K562 (cell line): Measurements from ENCODE around the gene GALNT9. TPM values are rescaled to one million over a fixed set of nuclear protein-coding genes. Genes with fewer than 3 reads are reported as not detected.

Experiments
- ATAC-seq: fragments of 200-7000 bp; cut with Tn5 transposase; 3 replicates; pipeline ENCODE4 v1.9.1; 2020; ENCODE audit warnings: moderate library complexity
- BruUV-seq: library from RNA; stranded (reverse); fragments of 400-500 nt; replicated peaks from 2 replicates; lab custom pipeline; 2021; lab: Mats Ljungman, UMichigan
- CTCF ChIA-PET: fragments of 300-600 bp; formaldehyde crosslinking; extraction: SDS; loops from one replicate; lab custom pipeline; 2021; ENCODE audit warnings: low intra/inter-chr PET ratio; lab: Yijun Ruan, JAX
- POLR2A ChIA-PET: fragments of 300-600, 350-650 bp; sonication (Branson Sonifier 250); formaldehyde crosslinking; extraction: SDS; loops from one replicate; lab custom pipeline; 2021; ENCODE audit warnings: antibody characterized with exemption, inconsistent platforms; lab: Yijun Ruan, JAX
- DNase-seq, 4 experiments: peaks; one replicate each; pipeline versions ENCODE4 v3.0.0 to v3.0.0-alpha.2; 2011 to 2018; ENCODE audit warnings: low spot score in 3 of 4, mixed read lengths in 3 of 4; ENCODE audit errors: extremely low read depth in 1 of 4
- FAIRE-seq: peaks from 2 replicates; lab custom pipeline; 2011; peaks lifted over from hg19 to GRCh38; lab: Jason Lieb, UNC
- H2AFZ ChIP-seq: 2 replicates; pipeline ENCODE4 v1.6.0; 2011; ENCODE audit warnings: low read depth, low read length, control low read depth, inconsistent platforms
- H3K27ac ChIP-seq: fragments of 200-600 bp; 3 replicates; pipeline ENCODE4 v1.8.0; 2011; ENCODE audit warnings: low read depth, mild to moderate bottlenecking, control low read depth, inconsistent platforms, low read length, moderate library complexity, mixed read lengths; ENCODE audit errors: extremely low read depth
- H3K27me3 ChIP-seq, 2 experiments: fragments of 300-600 bp in 1 of 2; 2 replicates in 1 of 2; 3 replicates in 1 of 2; pipeline versions ENCODE4 v1.6.0 to v1.8.0; 2011; ENCODE audit warnings: inconsistent platforms in 2 of 2, low read length in 2 of 2, mild to moderate bottlenecking in 1 of 2, mixed read lengths in 1 of 2, moderate library complexity in 1 of 2; ENCODE audit not compliant: control insufficient read depth in 2 of 2, insufficient read depth in 2 of 2
- H3K36me3 ChIP-seq: fragments of 300-600 bp; 3 replicates; pipeline ENCODE4 v1.8.0; 2011; ENCODE audit warnings: mild to moderate bottlenecking, low read length, inconsistent platforms; ENCODE audit not compliant: control insufficient read depth, insufficient read depth
- H3K4me1 ChIP-seq, 2 experiments: fragments of 200-600 bp in 1 of 2; replicated peaks in 1 of 2; 2 replicates in 1 of 2; 3 replicates in 1 of 2; pipeline versions ENCODE4 v1.5.1 to v1.8.0; 2011; ENCODE audit warnings: inconsistent platforms in 2 of 2, low read length in 2 of 2, mild to moderate bottlenecking in 1 of 2, mixed read lengths in 1 of 2, moderate library complexity in 1 of 2; ENCODE audit not compliant: control insufficient read depth in 2 of 2, insufficient read depth in 2 of 2
- H3K4me2 ChIP-seq: 2 replicates; pipeline ENCODE4 v1.6.1; 2011; ENCODE audit warnings: low read length, control low read depth, inconsistent platforms, mixed read lengths; ENCODE audit not compliant: insufficient read depth
- H3K4me3 ChIP-seq: fragments of 200-600 bp; sonication (generic), shearing (Covaris generic); 2 replicates; pipeline ENCODE4 v1.5.1; 2016; ENCODE audit warnings: control low read depth, inconsistent platforms
- H3K79me2 ChIP-seq: fragments of 200-600 bp; 3 replicates; pipeline ENCODE4 v1.8.0; 2011; ENCODE audit warnings: low read length, inconsistent platforms; ENCODE audit not compliant: control insufficient read depth, insufficient read depth
- H3K9ac ChIP-seq, 2 experiments: 2 replicates each; pipeline versions ENCODE4 v1.6.0 to v1.6.1; 2011; ENCODE audit warnings: low read depth in 2 of 2, low read length in 2 of 2, control low read depth in 1 of 2, inconsistent platforms in 1 of 2, mild to moderate bottlenecking in 1 of 2, mixed read lengths in 1 of 2; ENCODE audit not compliant: insufficient read depth in 1 of 2
- H3K9me1 ChIP-seq: one replicate; pipeline ENCODE4 v1.6.0; 2011; ENCODE audit warnings: inconsistent platforms, mild to moderate bottlenecking, low read length, moderate library complexity; ENCODE audit not compliant: control insufficient read depth, insufficient read depth
- H3K9me3 ChIP-seq: replicated peaks from 2 replicates; pipeline ENCODE4 v1.5.1; 2011; ENCODE audit warnings: low read depth, low read length, inconsistent platforms; ENCODE audit not compliant: control insufficient read depth, insufficient read depth
- H4K20me1 ChIP-seq: replicated peaks from 2 replicates; pipeline ENCODE4 v1.6.1; 2011; ENCODE audit warnings: low read length, inconsistent platforms, mixed read lengths; ENCODE audit not compliant: control insufficient read depth, insufficient read depth
- ADNP ChIP-seq: fragments of 200-800 bp; sonication (Bioruptor generic); IDR thresholded peaks from 2 replicates; pipeline ENCODE4 v1.6.1; 2016; ENCODE audit warnings: missing genetic modification characterization, missing compliant biosample characterization
- C11orf30 ChIP-seq: fragments of 450-650 bp; IDR thresholded peaks from 2 replicates; pipeline ENCODE4 v1.6.1; 2016; ENCODE audit warnings: low read depth, mild to moderate bottlenecking
- LARP7 ChIP-seq: fragments of 450-650 bp; IDR thresholded peaks from 2 replicates; pipeline ENCODE4 v1.6.1; 2016
- MTA1 ChIP-seq: fragments of 450-650 bp; IDR thresholded peaks from 2 replicates; pipeline ENCODE4 v1.6.1; 2017; ENCODE audit warnings: borderline replicate concordance
- SRSF1 ChIP-seq: fragments of 200-400 bp; formaldehyde crosslinking; IDR thresholded peaks from 2 replicates; pipeline ENCODE4 v1.6.1; 2017; ENCODE audit warnings: mild to moderate bottlenecking, low read depth, low read length, moderate library complexity
- STAG1 ChIP-seq: sonication (generic); formaldehyde crosslinking; IDR thresholded peaks from 2 replicates; pipeline ENCODE4 v1.5.0; 2020; ENCODE audit warnings: missing genetic modification reagents, borderline replicate concordance
- WHSC1 ChIP-seq: IDR thresholded peaks from one replicate; pipeline ENCODE4 v1.6.1; 2012; ENCODE audit warnings: low read length, control low read depth, inconsistent platforms
- ZNF175 ChIP-seq: fragments of 200-800 bp; sonication (Bioruptor generic); IDR thresholded peaks from 2 replicates; pipeline ENCODE4 v1.6.1; 2016; ENCODE audit warnings: low read depth, mild to moderate bottlenecking, missing genetic modification characterization, missing compliant biosample characterization
- ZNF57 ChIP-seq: fragments of 450-650 bp; formaldehyde crosslinking; IDR thresholded peaks from 2 replicates; pipeline ENCODE4 v1.4.0; 2020; ENCODE audit warnings: mild to moderate bottlenecking, moderate library complexity
- WGBS: fragments of 100-300 bp; shearing (Covaris generic); methylation state at CpG from one replicate; pipeline ENCODE4 v1.1.6; 2016; ENCODE audit warnings: low coverage, mixed read lengths; ENCODE audit not compliant: insufficient coverage; ENCODE audit errors: missing lambda C conversion rate; 5-methylcytosine and 5-hydroxymethylcytosine counted together
- in situ Hi-C: fragments of 300-500 bp; cut with MboI; formaldehyde crosslinking; loops from 4 replicates; pipeline ENCODE4 v1.15.0; 2018; ENCODE audit warnings: inconsistent platforms, mixed read lengths
- intact Hi-C: fragments of 100-400 bp; cut with micrococcal nuclease; formaldehyde crosslinking; loops from 2 replicates; pipeline ENCODE4 v1.14.2; 2022
- polyA plus RNA-seq, 8 experiments: library from polyadenylated mRNA; depleted of rRNA in 4 of 8; stranded (reverse) in 5 of 8; unstranded in 3 of 8; fragments of >200 nt; fragmentation: Nextera tagmentation in 2 of 8; fragmentation: Illumina TruSeq in 1 of 8; extraction: Ambion mirVana in 2 of 8; extraction: Trizol in 1 of 8; gene quantifications; 2 replicates each; pipeline versions ENCODE4 v1.2.1 to v1.2.3, GENCODE V29; 2011 to 2014; ENCODE audit warnings: inconsistent platforms in 1 of 8, missing spikeins in 1 of 8
- total RNA-seq, 7 experiments: library from RNA; depleted of rRNA in 6 of 7; stranded (reverse); fragments of >200 nt in 6 of 7; fragmentation: Illumina TruSeq in 2 of 7; extraction: Trizol in 2 of 7; gene quantifications; 2 replicates each; pipeline versions ENCODE4 v1.2.1 to v1.2.3, GENCODE V29; 2011 to 2021; ENCODE audit warnings: low replicate concordance in 1 of 7
- TF ChIP-seq, protein P1 (sequence below): IDR thresholded peaks from 3 replicates; pipeline ENCODE4 v1.6.1; 2011; ENCODE audit warnings: borderline replicate concordance, mild to moderate bottlenecking, moderate library complexity; ENCODE audit not compliant: insufficient read length; ENCODE audit errors: extremely low read depth
- TF ChIP-seq, protein P2 (sequence below): fragments of 250-450 bp; sonication (Bioruptor Pico); IDR thresholded peaks from 2 replicates; pipeline ENCODE4 v1.8.0; 2022; ENCODE audit warnings: moderate library complexity, mild to moderate bottlenecking, inconsistent platforms
- TF ChIP-seq, protein P3 (sequence below): fragments of 450-650 bp; IDR thresholded peaks from 2 replicates; pipeline ENCODE4 v1.6.1; 2016; ENCODE audit warnings: borderline replicate concordance
- TF ChIP-seq, protein P4 (sequence below), 2 experiments: fragments of 250-450 bp in 1 of 2; fragments of 450-650 bp in 1 of 2; sonication (Bioruptor Pico) in 1 of 2; IDR thresholded peaks; 2 replicates each; pipeline versions ENCODE4 v1.6.1 to v1.8.0; 2016 to 2021; ENCODE audit warnings: mild to moderate bottlenecking in 2 of 2, moderate library complexity in 2 of 2, missing compliant biosample characterization in 1 of 2, missing genetic modification characterization in 1 of 2
- TF ChIP-seq, protein P5 (sequence below): fragments of 250-450 bp; sonication (Bioruptor Pico); IDR thresholded peaks from 2 replicates; pipeline ENCODE4 v1.8.0; 2021; ENCODE audit warnings: mild to moderate bottlenecking, moderate library complexity

GALNT9 gene
- total and polyA plus RNA-seq, 9 of the 15 experiments (the other 6 are each of a cell fraction or from before 2014, with no cell fraction given), result not detected

DNA sequence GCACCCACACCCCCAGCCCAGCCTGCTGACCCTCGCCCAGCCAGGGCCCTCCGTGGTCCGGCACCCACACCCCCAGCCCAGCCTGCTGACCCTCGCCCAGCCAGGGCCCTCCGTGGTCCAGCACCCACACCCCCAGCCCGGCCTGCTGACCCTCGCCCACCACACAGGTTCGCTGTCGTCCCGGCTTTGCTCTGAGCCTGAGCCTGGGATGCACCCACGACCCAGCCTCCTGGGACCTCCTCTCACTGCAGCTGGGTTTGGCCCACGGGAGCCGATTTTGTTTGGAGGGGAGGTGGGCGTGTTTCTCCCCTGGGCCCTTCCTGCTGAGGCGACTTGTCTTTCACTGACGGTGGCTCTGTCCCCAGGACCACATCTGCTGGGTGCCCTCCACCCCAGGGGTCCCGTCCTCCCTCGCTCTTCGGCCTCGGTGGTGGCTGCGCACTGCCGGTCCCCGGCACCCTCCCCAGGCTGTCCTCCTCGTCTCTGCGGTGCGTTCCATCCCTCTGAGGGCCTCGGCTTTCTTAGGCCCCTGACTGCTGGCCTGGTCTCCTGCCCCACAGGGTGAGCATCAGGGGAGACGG, 83.8 kb downstream of the GALNT9 start:
- TF ChIP-seq, protein P1, sequence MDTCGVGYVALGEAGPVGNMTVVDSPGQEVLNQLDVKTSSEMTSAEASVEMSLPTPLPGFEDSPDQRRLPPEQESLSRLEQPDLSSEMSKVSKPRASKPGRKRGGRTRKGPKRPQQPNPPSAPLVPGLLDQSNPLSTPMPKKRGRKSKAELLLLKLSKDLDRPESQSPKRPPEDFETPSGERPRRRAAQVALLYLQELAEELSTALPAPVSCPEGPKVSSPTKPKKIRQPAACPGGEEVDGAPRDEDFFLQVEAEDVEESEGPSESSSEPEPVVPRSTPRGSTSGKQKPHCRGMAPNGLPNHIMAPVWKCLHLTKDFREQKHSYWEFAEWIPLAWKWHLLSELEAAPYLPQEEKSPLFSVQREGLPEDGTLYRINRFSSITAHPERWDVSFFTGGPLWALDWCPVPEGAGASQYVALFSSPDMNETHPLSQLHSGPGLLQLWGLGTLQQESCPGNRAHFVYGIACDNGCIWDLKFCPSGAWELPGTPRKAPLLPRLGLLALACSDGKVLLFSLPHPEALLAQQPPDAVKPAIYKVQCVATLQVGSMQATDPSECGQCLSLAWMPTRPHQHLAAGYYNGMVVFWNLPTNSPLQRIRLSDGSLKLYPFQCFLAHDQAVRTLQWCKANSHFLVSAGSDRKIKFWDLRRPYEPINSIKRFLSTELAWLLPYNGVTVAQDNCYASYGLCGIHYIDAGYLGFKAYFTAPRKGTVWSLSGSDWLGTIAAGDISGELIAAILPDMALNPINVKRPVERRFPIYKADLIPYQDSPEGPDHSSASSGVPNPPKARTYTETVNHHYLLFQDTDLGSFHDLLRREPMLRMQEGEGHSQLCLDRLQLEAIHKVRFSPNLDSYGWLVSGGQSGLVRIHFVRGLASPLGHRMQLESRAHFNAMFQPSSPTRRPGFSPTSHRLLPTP, result no peak
- TF ChIP-seq LARP7 (no peak), MTA1 (no peak), ZNF175 (CRISPR knock-in tag) (no peak), C11orf30 (no peak), WHSC1 (no peak), SRSF1 (no peak), ADNP (tag) (no peak), STAG1 (no peak), ZNF57 (CRISPR knock-in tag) (no peak)
- TF ChIP-seq, protein P2, sequence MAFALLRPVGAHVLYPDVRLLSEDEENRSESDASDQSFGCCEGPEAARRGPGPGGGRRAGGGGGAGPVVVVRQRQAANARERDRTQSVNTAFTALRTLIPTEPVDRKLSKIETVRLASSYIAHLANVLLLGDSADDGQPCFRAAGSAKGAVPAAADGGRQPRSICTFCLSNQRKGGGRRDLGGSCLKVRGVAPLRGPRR, result no peak
- TF ChIP-seq, protein P3, sequence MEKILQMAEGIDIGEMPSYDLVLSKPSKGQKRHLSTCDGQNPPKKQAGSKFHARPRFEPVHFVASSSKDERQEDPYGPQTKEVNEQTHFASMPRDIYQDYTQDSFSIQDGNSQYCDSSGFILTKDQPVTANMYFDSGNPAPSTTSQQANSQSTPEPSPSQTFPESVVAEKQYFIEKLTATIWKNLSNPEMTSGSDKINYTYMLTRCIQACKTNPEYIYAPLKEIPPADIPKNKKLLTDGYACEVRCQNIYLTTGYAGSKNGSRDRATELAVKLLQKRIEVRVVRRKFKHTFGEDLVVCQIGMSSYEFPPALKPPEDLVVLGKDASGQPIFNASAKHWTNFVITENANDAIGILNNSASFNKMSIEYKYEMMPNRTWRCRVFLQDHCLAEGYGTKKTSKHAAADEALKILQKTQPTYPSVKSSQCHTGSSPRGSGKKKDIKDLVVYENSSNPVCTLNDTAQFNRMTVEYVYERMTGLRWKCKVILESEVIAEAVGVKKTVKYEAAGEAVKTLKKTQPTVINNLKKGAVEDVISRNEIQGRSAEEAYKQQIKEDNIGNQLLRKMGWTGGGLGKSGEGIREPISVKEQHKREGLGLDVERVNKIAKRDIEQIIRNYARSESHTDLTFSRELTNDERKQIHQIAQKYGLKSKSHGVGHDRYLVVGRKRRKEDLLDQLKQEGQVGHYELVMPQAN, result no peak
- TF ChIP-seq, protein P4, sequence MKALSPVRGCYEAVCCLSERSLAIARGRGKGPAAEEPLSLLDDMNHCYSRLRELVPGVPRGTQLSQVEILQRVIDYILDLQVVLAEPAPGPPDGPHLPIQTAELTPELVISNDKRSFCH (CRISPR knock-in tag; IDR thresholded peaks at IDR 0.05), result no peak
- TF ChIP-seq, protein P4 (tag; IDR thresholded peaks at IDR 0.05), result no peak
- TF ChIP-seq, protein P5, sequence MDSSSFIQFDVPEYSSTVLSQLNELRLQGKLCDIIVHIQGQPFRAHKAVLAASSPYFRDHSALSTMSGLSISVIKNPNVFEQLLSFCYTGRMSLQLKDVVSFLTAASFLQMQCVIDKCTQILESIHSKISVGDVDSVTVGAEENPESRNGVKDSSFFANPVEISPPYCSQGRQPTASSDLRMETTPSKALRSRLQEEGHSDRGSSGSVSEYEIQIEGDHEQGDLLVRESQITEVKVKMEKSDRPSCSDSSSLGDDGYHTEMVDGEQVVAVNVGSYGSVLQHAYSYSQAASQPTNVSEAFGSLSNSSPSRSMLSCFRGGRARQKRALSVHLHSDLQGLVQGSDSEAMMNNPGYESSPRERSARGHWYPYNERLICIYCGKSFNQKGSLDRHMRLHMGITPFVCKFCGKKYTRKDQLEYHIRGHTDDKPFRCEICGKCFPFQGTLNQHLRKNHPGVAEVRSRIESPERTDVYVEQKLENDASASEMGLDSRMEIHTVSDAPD (CRISPR knock-in tag), result no peak
- FAIRE-seq (no peak), DNase-seq (no peak), ATAC-seq (no peak)
- Histone ChIP-seq H3K79me2 (no peaks in the 10 kb centered on the region), H3K9ac (no peak overlapping the region), H3K4me1 (peaks cover 0 to 6% of the 10 kb centered on the region in 2 experiments; a peak in 1 of 5 replicates), H3K9me1 (no peaks in the 10 kb centered on the region), H3K36me3 (no peaks in the 10 kb centered on the region), H2AFZ (no peak overlapping the region), H3K4me3 (no peak overlapping the region), H4K20me1 (0 out of 2 replicates have a peak, but pooled peaks cover 2% of the 10 kb centered on the region), H3K27ac (no peak overlapping the region), H3K9me3 (no peaks in the 10 kb centered on the region), H3K4me2 (no peak overlapping the region), H3K27me3 (peaks cover 39 to 46% of the 10 kb centered on the region in 2 experiments)
- 7% methylated on average over 25 of the region's 28 CpGs for WGBS
- CTCF ChIA-PET, result no interaction called here
- intact Hi-C loops, result no loop called here
- BruUV-seq, result no TSS peak
- in situ Hi-C loops, result no loop called here
- POLR2A ChIA-PET, result no interaction called here
